Activated B cell treated with CpG ODN at 0.5 μM for 24 hours (primary cell): Measurements from ENCODE around the gene THSD4. TPM values are rescaled to one million over a fixed set of nuclear protein-coding genes. Genes with fewer than 3 reads are reported as not detected.

Experiments used
- ATAC-seq: fragments of 200-7000 bp; cut with Tn5 transposase; one replicate; pipeline ENCODE4 v1.10.0; 2021; ENCODE audit warnings: low read depth, mild to moderate bottlenecking, moderate library complexity
- CTCF ChIA-PET: fragments of 350-600 bp; sonication (Branson Sonifier 250); formaldehyde crosslinking; loops from one replicate; lab custom pipeline; 2021; ENCODE audit warnings: antibody characterized with exemption; lab: Charles Lee
- POLR2A ChIA-PET: fragments of 350-600 bp; sonication (Branson Sonifier 250); formaldehyde crosslinking; loops from one replicate; lab custom pipeline; 2021; ENCODE audit warnings: antibody characterized with exemption; lab: Charles Lee
- DNase-seq: peaks from one replicate; pipeline ENCODE4 v3.0.0; 2022
- H3K27ac Mint-ChIP-seq: one replicate; pipeline ENCODE4 v1.8.0; 2020; ENCODE audit warnings: mixed read lengths
- H3K27me3 Mint-ChIP-seq: one replicate; pipeline ENCODE4 v1.8.0; 2021; ENCODE audit warnings: mixed read lengths
- H3K36me3 Mint-ChIP-seq: one replicate; pipeline ENCODE4 v1.8.0; 2021; ENCODE audit warnings: low read depth, mixed read lengths
- H3K4me1 Mint-ChIP-seq: one replicate; pipeline ENCODE4 v1.8.0; 2021; ENCODE audit warnings: mixed read lengths
- H3K4me3 Mint-ChIP-seq: one replicate; pipeline ENCODE4 v1.8.0; 2020; ENCODE audit warnings: mild to moderate bottlenecking, mixed read lengths
- H3K9me3 Mint-ChIP-seq: one replicate; pipeline ENCODE4 v1.8.0; 2020; ENCODE audit warnings: mixed read lengths
- intact Hi-C: fragments of 100-400 bp; cut with micrococcal nuclease; formaldehyde crosslinking; loops from one replicate; pipeline ENCODE4 v1.15.1; 2024
- total RNA-seq: library from RNA; stranded (reverse); gene quantifications from 2 replicates; pipeline ENCODE4 v1.2.3, GENCODE V29; 2022
- TF ChIP-seq, protein P1 (sequence below): fragments of 200-600 bp; IDR thresholded peaks from one replicate; pipeline ENCODE4 v1.8.0; 2022; ENCODE audit warnings: antibody characterized with exemption, mild to moderate bottlenecking

Gene THSD4
- total RNA-seq, 1 donor from 2014 or later = not detected

DNA sequence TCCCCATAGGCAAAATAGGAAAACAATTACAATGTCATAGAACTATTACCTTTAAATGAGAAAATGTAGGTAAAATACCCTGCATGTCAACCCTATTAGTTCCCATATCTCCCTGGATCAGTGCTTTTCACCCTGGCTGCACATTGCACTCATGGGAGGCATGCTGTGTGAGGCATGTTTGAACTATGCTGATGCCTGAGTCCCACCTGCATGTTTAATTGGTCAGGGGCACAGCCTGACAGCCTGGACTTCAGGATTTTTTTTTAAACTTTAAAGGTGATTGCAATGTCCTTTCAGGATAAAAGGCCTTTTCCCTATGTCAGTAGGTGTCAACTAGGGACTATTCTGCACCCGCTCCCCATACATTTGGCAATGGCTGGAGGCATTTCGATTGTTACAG lies 559.1 kb downstream of the THSD4 start:
- ChIA-PET POLR2A (no interaction called here), CTCF (no interaction called here)
- no peak for ATAC-seq
- Mint-ChIP-seq H3K9me3 (peaks cover 2% of the 10 kb centered on the region), H3K27ac (no peak overlapping the region), H3K27me3 (peaks cover 14% of the 10 kb centered on the region), H3K4me1 (no peaks in the 10 kb centered on the region), H3K36me3 (no peaks in the 10 kb centered on the region), H3K4me3 (no peak overlapping the region)
- TF ChIP-seq, protein P1, sequence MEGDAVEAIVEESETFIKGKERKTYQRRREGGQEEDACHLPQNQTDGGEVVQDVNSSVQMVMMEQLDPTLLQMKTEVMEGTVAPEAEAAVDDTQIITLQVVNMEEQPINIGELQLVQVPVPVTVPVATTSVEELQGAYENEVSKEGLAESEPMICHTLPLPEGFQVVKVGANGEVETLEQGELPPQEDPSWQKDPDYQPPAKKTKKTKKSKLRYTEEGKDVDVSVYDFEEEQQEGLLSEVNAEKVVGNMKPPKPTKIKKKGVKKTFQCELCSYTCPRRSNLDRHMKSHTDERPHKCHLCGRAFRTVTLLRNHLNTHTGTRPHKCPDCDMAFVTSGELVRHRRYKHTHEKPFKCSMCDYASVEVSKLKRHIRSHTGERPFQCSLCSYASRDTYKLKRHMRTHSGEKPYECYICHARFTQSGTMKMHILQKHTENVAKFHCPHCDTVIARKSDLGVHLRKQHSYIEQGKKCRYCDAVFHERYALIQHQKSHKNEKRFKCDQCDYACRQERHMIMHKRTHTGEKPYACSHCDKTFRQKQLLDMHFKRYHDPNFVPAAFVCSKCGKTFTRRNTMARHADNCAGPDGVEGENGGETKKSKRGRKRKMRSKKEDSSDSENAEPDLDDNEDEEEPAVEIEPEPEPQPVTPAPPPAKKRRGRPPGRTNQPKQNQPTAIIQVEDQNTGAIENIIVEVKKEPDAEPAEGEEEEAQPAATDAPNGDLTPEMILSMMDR = no peak
- DNase-seq = no peak
- intact Hi-C loops = no loop called here

DNA sequence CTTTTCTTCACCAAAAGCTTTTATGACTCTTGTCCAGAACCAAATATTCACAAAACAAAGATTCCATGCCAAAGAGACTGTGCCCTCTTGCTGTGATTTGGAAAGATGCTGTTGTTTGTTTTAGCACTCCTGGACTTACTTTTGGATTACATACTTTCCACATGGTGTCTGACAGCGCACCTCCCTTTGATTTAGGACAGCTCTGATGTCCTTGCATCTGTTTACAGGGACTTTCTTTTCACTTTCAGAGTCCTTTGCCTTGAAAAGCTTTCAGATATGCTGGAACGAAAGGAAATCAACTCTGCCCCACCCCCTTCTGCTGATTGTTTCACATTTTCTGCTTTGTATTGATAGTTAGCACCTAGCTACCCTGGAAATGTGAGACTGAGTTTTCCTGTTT lies 562.1 kb downstream of the THSD4 start:
- H3K4me1 Mint-ChIP-seq = no peaks in the 10 kb centered on the region
- peaks cover 10% of the 10 kb centered on the region for H3K27me3 Mint-ChIP-seq
- POLR2A ChIA-PET = no interaction called here
- intact Hi-C loops = no loop called here
- DNase-seq (no peak), ATAC-seq (no peak)
- H3K27ac Mint-ChIP-seq = no peak overlapping the region
- TF ChIP-seq, protein P1 = no peak
- CTCF ChIA-PET = no interaction called here
- no peaks in the 10 kb centered on the region for H3K9me3 Mint-ChIP-seq
- H3K4me3 Mint-ChIP-seq = no peak overlapping the region
- no peaks in the 10 kb centered on the region for H3K36me3 Mint-ChIP-seq

DNA sequence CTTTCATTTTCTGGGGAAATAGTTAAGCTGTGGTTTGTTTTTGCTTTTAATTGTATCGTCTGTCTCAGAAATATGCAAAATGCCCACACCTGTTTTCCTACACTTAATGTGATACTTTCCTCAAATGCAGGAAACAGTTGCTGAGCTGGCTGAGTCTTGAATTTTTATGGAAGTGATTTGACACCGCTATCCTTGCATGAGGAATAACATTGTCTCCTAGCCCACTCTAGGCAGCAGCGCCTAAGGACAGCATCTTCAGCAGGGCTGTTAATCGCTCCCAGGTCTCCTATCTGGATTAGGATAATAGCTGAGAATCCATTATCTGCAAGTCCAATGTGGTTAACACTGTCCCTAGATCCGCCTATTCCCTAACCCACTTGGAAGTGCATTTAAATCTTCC lies 562.5 kb downstream of the THSD4 start:
- TF ChIP-seq, protein P1 = no peak
- POLR2A ChIA-PET = no interaction called here
- H3K27me3 Mint-ChIP-seq = peaks cover 9% of the 10 kb centered on the region
- H3K4me1 Mint-ChIP-seq = no peaks in the 10 kb centered on the region
- no peak overlapping the region for H3K27ac Mint-ChIP-seq
- intact Hi-C loops = no loop called here
- no peak overlapping the region for H3K4me3 Mint-ChIP-seq
- no peaks in the 10 kb centered on the region for H3K36me3 Mint-ChIP-seq
- no peaks in the 10 kb centered on the region for H3K9me3 Mint-ChIP-seq
- ATAC-seq (no peak), DNase-seq (no peak)
- CTCF ChIA-PET = no interaction called here

DNA sequence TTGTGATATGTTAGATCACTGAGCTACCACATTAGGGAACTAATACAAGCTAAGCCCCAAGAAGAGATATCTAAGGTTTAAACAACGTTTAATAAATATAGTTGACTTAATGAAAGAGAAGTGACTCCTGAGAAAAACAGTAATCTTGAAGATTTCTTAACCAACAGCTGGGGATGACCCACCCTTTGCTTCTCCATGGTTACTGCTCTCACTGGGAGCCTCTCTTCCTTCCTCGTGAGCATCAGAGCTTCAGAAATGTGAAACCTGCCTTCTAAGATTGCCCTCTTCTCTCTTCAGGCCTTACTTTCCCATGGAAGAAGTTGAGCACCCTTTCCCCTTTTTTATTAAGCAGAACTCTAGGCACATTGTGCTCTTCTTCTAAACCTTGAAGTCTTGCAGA lies 562.9 kb downstream of the THSD4 start:
- Mint-ChIP-seq H3K36me3 (no peaks in the 10 kb centered on the region), H3K4me1 (no peaks in the 10 kb centered on the region), H3K27me3 (peaks cover 9% of the 10 kb centered on the region), H3K27ac (no peak overlapping the region), H3K4me3 (no peak overlapping the region), H3K9me3 (no peaks in the 10 kb centered on the region)
- ChIA-PET CTCF (no interaction called here), POLR2A (no interaction called here)
- intact Hi-C loops = no loop called here
- ATAC-seq = no peak
- TF ChIP-seq, protein P1 = no peak
- no peak for DNase-seq

DNA sequence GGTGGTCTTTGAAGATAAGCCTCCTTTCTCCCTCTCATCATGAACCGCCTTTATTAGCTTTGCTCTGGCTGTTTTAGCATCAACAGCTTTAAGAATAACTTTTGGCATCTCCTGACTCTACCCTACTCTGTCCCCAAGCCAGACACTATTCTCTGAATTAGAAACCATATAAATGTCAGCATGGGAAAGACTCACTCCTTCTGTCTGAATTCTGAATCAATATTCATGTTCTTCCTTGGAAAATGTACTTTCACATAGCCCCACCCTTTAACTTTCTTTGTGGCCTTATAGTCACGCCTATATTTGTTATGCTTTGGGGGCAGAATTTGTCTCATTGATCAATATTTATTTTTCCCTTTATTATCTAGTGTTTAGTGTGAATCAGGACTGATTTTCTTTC lies 563.3 kb downstream of the THSD4 start:
- intact Hi-C loops = no loop called here
- Mint-ChIP-seq H3K27me3 (peaks cover 9% of the 10 kb centered on the region), H3K4me3 (no peak overlapping the region), H3K4me1 (no peaks in the 10 kb centered on the region), H3K9me3 (no peaks in the 10 kb centered on the region), H3K27ac (no peak overlapping the region), H3K36me3 (no peaks in the 10 kb centered on the region)
- TF ChIP-seq, protein P1 = no peak
- DNase-seq (no peak), ATAC-seq (no peak)
- CTCF ChIA-PET = no interaction called here
- POLR2A ChIA-PET = no interaction called here
